HG02943 (cell line): Measurements from ENCODE around the gene CCDC124.
"Not testable (repeated sequence)": the region's sequence is repeated elsewhere in the genome, so short reads cannot be mapped to it uniquely, and the experiment has no call there.

ENCODE experiments used
- ATAC-seq: cut with Tn5 transposase; IDR thresholded peaks from one replicate; pipeline ENCODE4 v1.9.1; 2021; ENCODE audit warnings: mild to moderate bottlenecking, low read depth, moderate library complexity; ENCODE audit not compliant: unreplicated experiment

Gene CCDC124

GRCh38 chr19:17977488-17977887 lies 44.7 kb downstream of the CCDC124 start:
- ATAC-seq = no peak

- ATAC-seq = no peak
These were observed 48.8 kb downstream of the CCDC124 start for GRCh38 chr19:17981611-17982010.

- ATAC-seq = no peak
These were observed 49.6 kb downstream of the CCDC124 start for GRCh38 chr19:17982430-17982829.

- ATAC-seq = no peak
These were observed 52.4 kb downstream of the CCDC124 start for GRCh38 chr19:17985037-17985818.

- not testable (repeated sequence) for ATAC-seq
These were observed 53.8 kb downstream of the CCDC124 start for GRCh38 chr19:17986569-17986968.

- no peak for ATAC-seq
These were observed 55.3 kb downstream of the CCDC124 start for GRCh38 chr19:17988161-17988560.

- no peak for ATAC-seq
These were observed 56.7 kb downstream of the CCDC124 start for GRCh38 chr19:17989425-17990094.

GRCh38 chr19:17993076-17993813 lies 60.4 kb downstream of the CCDC124 start:
- ATAC-seq = no peak
